CD4-positive, alpha-beta T cell (primary cell): ENCODE measurements around the gene S100P. TPM values are rescaled to one million over a fixed set of nuclear protein-coding genes. Genes with fewer than 3 reads are reported as not detected.
A peak's percentile ranks its signal among the peaks of the same experiment; 100 is the strongest.

Experiments
- ATAC-seq: fragments of 200-7000 bp; cut with Tn5 transposase; one replicate; pipeline ENCODE4 v1.10.0; 2022; ENCODE audit warnings: mild to moderate bottlenecking; ENCODE audit not compliant: poor library complexity
- CTCF ChIA-PET: fragments of 350-600 bp; sonication (Branson Sonifier 250); formaldehyde crosslinking; loops from one replicate; lab custom pipeline; 2021; ENCODE audit warnings: antibody characterized with exemption, inconsistent platforms; lab: Charles Lee
- POLR2A ChIA-PET: fragments of 350-600 bp; sonication (Branson Sonifier 250); formaldehyde crosslinking; loops from one replicate; lab custom pipeline; 2021; ENCODE audit warnings: antibody characterized with exemption, inconsistent platforms; lab: Charles Lee
- DNase-seq, 14 experiments: peaks; one replicate each; pipeline ENCODE4 v3.0.0-alpha.2; 2013 to 2020; ENCODE audit warnings: mixed read lengths in 2 of 14
- H3K27ac ChIP-seq, 2 donors: one replicate each; pipeline versions ENCODE4 v1.5.1 to v1.7.0; 2013; ENCODE audit warnings: low read length in 2 of 2, low read depth in 1 of 2, mild to moderate bottlenecking in 1 of 2
- H3K27me3 ChIP-seq, 2 experiments: 1 replicate in 1 of 2; 2 replicates in 1 of 2; pipeline versions ENCODE4 v1.6.1 to v1.7.0; 2013; ENCODE audit warnings: low read length in 2 of 2, control low read depth in 1 of 2, mild to moderate bottlenecking in 1 of 2, moderate library complexity in 1 of 2; ENCODE audit not compliant: insufficient read depth in 2 of 2, control insufficient read depth in 1 of 2
- H3K36me3 ChIP-seq: one replicate; pipeline ENCODE4 v1.6.1; 2013; ENCODE audit warnings: low read length, control low read depth; ENCODE audit not compliant: insufficient read depth
- H3K4me1 ChIP-seq: one replicate; pipeline ENCODE4 v1.6.1; 2013; ENCODE audit warnings: low read length, control low read depth; ENCODE audit not compliant: insufficient read depth
- H3K4me3 ChIP-seq: one replicate; pipeline ENCODE4 v1.5.1; 2013; ENCODE audit warnings: mild to moderate bottlenecking, low read length, moderate library complexity
- H3K9me3 ChIP-seq, 2 experiments: 1 replicate in 1 of 2; 2 replicates in 1 of 2; pipeline versions ENCODE4 v1.6.1 to v1.7.0; 2013; ENCODE audit warnings: low read length in 2 of 2, mild to moderate bottlenecking in 2 of 2, control low read depth in 1 of 2, moderate library complexity in 1 of 2; ENCODE audit not compliant: control insufficient read depth in 1 of 2, insufficient read depth in 1 of 2
- H3K27ac Mint-ChIP-seq: one replicate; pipeline ENCODE4 v1.8.0; 2020; ENCODE audit warnings: mixed read lengths
- H3K27me3 Mint-ChIP-seq: one replicate; pipeline ENCODE4 v1.8.0; 2021; ENCODE audit warnings: mixed read lengths
- H3K36me3 Mint-ChIP-seq: one replicate; pipeline ENCODE4 v1.8.0; 2021; ENCODE audit warnings: low read depth, mixed read lengths
- H3K4me1 Mint-ChIP-seq: one replicate; pipeline ENCODE4 v1.8.0; 2021; ENCODE audit warnings: low read depth, mixed read lengths
- H3K4me3 Mint-ChIP-seq: one replicate; pipeline ENCODE4 v1.8.0; 2020; ENCODE audit warnings: mild to moderate bottlenecking, mixed read lengths
- H3K9me3 Mint-ChIP-seq: one replicate; pipeline ENCODE4 v1.8.0; 2020; ENCODE audit warnings: mixed read lengths
- CTCF ChIP-seq: fragments of 200-600 bp; IDR thresholded peaks from one replicate; pipeline ENCODE4 v1.8.0; 2022; ENCODE audit warnings: antibody characterized with exemption, mild to moderate bottlenecking
- intact Hi-C, 2 experiments: fragments of 100-400 bp; cut with DNase I in 1 of 2; cut with micrococcal nuclease in 1 of 2; formaldehyde crosslinking; loops; one replicate each; pipeline versions ENCODE4 v1.15.1 to v1.9.0; 2023 to 2025; cut with DNase I, micrococcal nuclease
- total RNA-seq, 174 experiments: library from RNA in 2 of 174; stranded (reverse) in 2 of 174; gene quantifications; one replicate each; pipeline ENCODE4 v1.2.3 and lab custom pipeline; 2021 to 2026

Gene S100P
- total RNA-seq, 2 experiments from 2014 or later: 0.58 to 2.8 TPM

- intact Hi-C loops: no loop called here
- Mint-ChIP-seq H3K9me3 (no peaks in the 10 kb centered on the region), H3K4me1 (peaks cover 2% of the 10 kb centered on the region), H3K27ac (no peak overlapping the region), H3K27me3 (no peaks in the 10 kb centered on the region), H3K4me3 (no peak overlapping the region), H3K36me3 (no peaks in the 10 kb centered on the region)
- TF ChIP-seq CTCF: no peak
- Histone ChIP-seq H3K27me3 (no peaks in the 10 kb centered on the region), H3K27ac (no peak overlapping the region), H3K9me3 (no peaks in the 10 kb centered on the region), H3K4me1 (no peaks in the 10 kb centered on the region), H3K36me3 (no peaks in the 10 kb centered on the region), H3K4me3 (no peak overlapping the region)
- DNase-seq (peak in 1 of 14 experiments; percentile 10), ATAC-seq (no peak)
- CTCF ChIA-PET: no interaction called here
- POLR2A ChIA-PET: no interaction called here
These were observed 39.9 kb downstream of the S100P start for GRCh38 chr4:6733358-6734164.

- Histone ChIP-seq H3K4me1 (no peaks in the 10 kb centered on the region), H3K9me3 (no peaks in the 10 kb centered on the region), H3K27me3 (no peaks in the 10 kb centered on the region), H3K4me3 (no peak overlapping the region), H3K36me3 (no peaks in the 10 kb centered on the region), H3K27ac (no peak overlapping the region)
- ATAC-seq (no peak), DNase-seq (no peak)
- TF ChIP-seq CTCF: no peak
- H3K4me3 Mint-ChIP-seq: no peak overlapping the region
- ChIA-PET CTCF (no interaction called here), POLR2A (interaction anchor here (1.5 kb wide), 1 partner anchor 24 kb away, joined by 3 read pairs; no protein-coding TSS in a partner anchor)
- no peaks in the 10 kb centered on the region for H3K27me3 Mint-ChIP-seq
- H3K27ac Mint-ChIP-seq: no peak overlapping the region
- H3K36me3 Mint-ChIP-seq: no peaks in the 10 kb centered on the region
- intact Hi-C loops: no loop called here
- H3K4me1 Mint-ChIP-seq: no peaks in the 10 kb centered on the region
- no peaks in the 10 kb centered on the region for H3K9me3 Mint-ChIP-seq
These were observed 40.6 kb downstream of the S100P start for GRCh38 chr4:6734165-6734786.

GRCh38 chr4:6739920-6740319 is 46.2 kb downstream of the S100P start:
- POLR2A ChIA-PET: no interaction called here
- Histone ChIP-seq H3K36me3 (no peaks in the 10 kb centered on the region), H3K4me3 (no peak overlapping the region), H3K4me1 (no peaks in the 10 kb centered on the region), H3K27ac (no peak overlapping the region), H3K27me3 (no peaks in the 10 kb centered on the region), H3K9me3 (peaks cover 0 to 4% of the 10 kb centered on the region in 2 experiments)
- no peak for DNase-seq
- H3K36me3 Mint-ChIP-seq: no peaks in the 10 kb centered on the region
- CTCF ChIA-PET: no interaction called here
- H3K4me3 Mint-ChIP-seq: no peak overlapping the region
- H3K9me3 Mint-ChIP-seq: peaks cover 3% of the 10 kb centered on the region
- no peak for ATAC-seq
- H3K4me1 Mint-ChIP-seq: no peaks in the 10 kb centered on the region
- intact Hi-C loops: no loop called here
- H3K27ac Mint-ChIP-seq: no peak overlapping the region
- no peaks in the 10 kb centered on the region for H3K27me3 Mint-ChIP-seq
- TF ChIP-seq CTCF: no peak
